GM13976 (cell line): ENCODE data around the gene NBAS.

ENCODE experiments used
- DNase-seq: peaks from one replicate; pipeline ENCODE4 v3.0.0; 2012; ENCODE audit warnings: low spot score
- CTCF ChIP-seq: IDR thresholded peaks from 2 replicates; pipeline ENCODE4 v1.5.1; 2012; ENCODE audit warnings: borderline replicate concordance, mild to moderate bottlenecking; ENCODE audit not compliant: insufficient read depth; ENCODE audit errors: extremely low read depth, missing control alignments, control extremely low read depth
- in situ Hi-C: fragments of 300-500 bp; cut with MboI; formaldehyde crosslinking; loops from one replicate; pipeline ENCODE4 v1.12.0; 2022; ENCODE audit warnings: low sequenced_read_pairs, mixed read lengths, inconsistent platforms; ENCODE audit not compliant: unreplicated experiment

The NBAS gene

GRCh38 chr2:15299904-15300520 is 261.1 kb downstream of the NBAS start:
- no peak for DNase-seq
- in situ Hi-C loops, result no loop called here
- no peak for TF ChIP-seq CTCF

- no peak for DNase-seq
- no peak for TF ChIP-seq CTCF
- in situ Hi-C loops, result no loop called here
Observed at GRCh38 chr2:15298770-15299169, 262.4 kb downstream of the NBAS start.

GRCh38 chr2:15293262-15293937 is 267.7 kb downstream of the NBAS start:
- no peak for TF ChIP-seq CTCF
- no peak for DNase-seq
- in situ Hi-C loops, result no loop called here

GRCh38 chr2:15287447-15288184 is 273.5 kb downstream of the NBAS start:
- in situ Hi-C loops, result no loop called here
- DNase-seq, result no peak
- no peak for TF ChIP-seq CTCF

- no peak for TF ChIP-seq CTCF
- no peak for DNase-seq
- in situ Hi-C loops, result no loop called here
Observed at GRCh38 chr2:15284614-15285013, 276.5 kb downstream of the NBAS start.

- no peak for DNase-seq
- in situ Hi-C loops, result no loop called here
- TF ChIP-seq CTCF, result no peak
Observed at GRCh38 chr2:15281681-15282080, 279.5 kb downstream of the NBAS start.
